ENCODE measurements around the gene SDHC. TPM values are rescaled to one million over a fixed set of nuclear protein-coding genes. Genes with fewer than 3 reads are reported as not detected.
"Not testable (repeated sequence)": the region's sequence is repeated elsewhere in the genome, so short reads cannot be mapped to it uniquely, and the experiment has no call there.

SDHC gene
- total and polyA plus RNA-seq, 5 donors from 2014 or later = 80.9 to 294 (median 236) TPM

- no peak overlapping the region for H3K4me3 ChIP-seq (ENCODE audit: low read depth, low read length)
- no peaks in the 10 kb centered on the region for H3K9me3 Mint-ChIP-seq
- H3K4me3 Mint-ChIP-seq = peak overlapping the region; percentile 92 to 98 (median 92)
- peaks cover 11% of the 10 kb centered on the region for H3K4me1 ChIP-seq (ENCODE audit: control insufficient read depth, insufficient read depth, low read length, poor library complexity, severe bottlenecking)
- H3K9me3 ChIP-seq (ENCODE audit: control insufficient read depth in 2 of 2, low read length in 2 of 2) = no peaks in the 10 kb centered on the region
- H3K36me3 ChIP-seq (ENCODE audit: control insufficient read depth, insufficient read depth, low read length) = no peaks in the 10 kb centered on the region
- H3K27ac ChIP-seq (ENCODE audit: insufficient read depth, low read length, poor library complexity, severe bottlenecking) = no peak overlapping the region
- ATAC-seq (ENCODE audit: low read depth in 2 of 2) (no peak), DNase-seq (no peak)
- H3K27me3 Mint-ChIP-seq = no peaks in the 10 kb centered on the region
- H3K4me1 Mint-ChIP-seq = peaks cover 0 to 45% (median 21%) of the 10 kb centered on the region in 4 donors
- H3K27me3 ChIP-seq (ENCODE audit: control insufficient read depth, insufficient read depth, low read length) = no peaks in the 10 kb centered on the region
- peak overlapping the region in 2 of 3 donors; percentile 99 for H3K27ac Mint-ChIP-seq
- no peaks in the 10 kb centered on the region for H3K36me3 Mint-ChIP-seq
Observed at GRCh38 chr1:161388639-161389038, 74.5 kb downstream of the SDHC start.

- not testable (repeated sequence) for ATAC-seq (ENCODE audit: low read depth in 2 of 2); H3K36me3 ChIP-seq (ENCODE audit: control insufficient read depth, insufficient read depth, low read length); H3K36me3 Mint-ChIP-seq; H3K9me3 Mint-ChIP-seq; H3K27me3 Mint-ChIP-seq; DNase-seq; H3K27me3 ChIP-seq (ENCODE audit: control insufficient read depth, insufficient read depth, low read length); H3K9me3 ChIP-seq (ENCODE audit: control insufficient read depth in 2 of 2, low read length in 2 of 2)
- H3K27ac Mint-ChIP-seq = peak overlapping the region; percentile 84 to 99 (median 99)
- H3K4me1 Mint-ChIP-seq = peaks cover 0 to 45% (median 20%) of the 10 kb centered on the region in 4 donors
- Histone ChIP-seq H3K27ac (ENCODE audit: insufficient read depth, low read length, poor library complexity, severe bottlenecking) (peak overlapping the region; percentile 89), H3K4me3 (ENCODE audit: low read depth, low read length) (peak overlapping the region; percentile 85), H3K4me1 (ENCODE audit: control insufficient read depth, insufficient read depth, low read length, poor library complexity, severe bottlenecking) (peaks cover 11% of the 10 kb centered on the region)
- H3K4me3 Mint-ChIP-seq = peak overlapping the region; percentile 92 to 98 (median 92)
Observed at GRCh38 chr1:161389158-161389557, 75.0 kb downstream of the SDHC start.

GRCh38 chr1:161389691-161390558, 75.7 kb downstream of the SDHC start:
- Mint-ChIP-seq H3K27ac (peak overlapping the region; percentile 97 to 99 (median 99)), H3K4me1 (peaks cover 0 to 45% (median 19%) of the 10 kb centered on the region in 4 donors), H3K27me3 (no peaks in the 10 kb centered on the region), H3K4me3 (peak overlapping the region; percentile 92 to 98 (median 92)), H3K36me3 (no peaks in the 10 kb centered on the region), H3K9me3 (no peaks in the 10 kb centered on the region)
- ATAC-seq (ENCODE audit: low read depth in 2 of 2) (peak; percentile 89 to 90), DNase-seq (peak; percentile 92 to 95 (median 92))
- Histone ChIP-seq H3K27me3 (ENCODE audit: control insufficient read depth, insufficient read depth, low read length) (no peaks in the 10 kb centered on the region), H3K36me3 (ENCODE audit: control insufficient read depth, insufficient read depth, low read length) (no peaks in the 10 kb centered on the region), H3K9me3 (ENCODE audit: control insufficient read depth in 2 of 2, low read length in 2 of 2) (no peaks in the 10 kb centered on the region), H3K27ac (ENCODE audit: insufficient read depth, low read length, poor library complexity, severe bottlenecking) (peak overlapping the region; percentile 89), H3K4me3 (ENCODE audit: low read depth, low read length) (peak overlapping the region; percentile 85), H3K4me1 (ENCODE audit: control insufficient read depth, insufficient read depth, low read length, poor library complexity, severe bottlenecking) (peaks cover 11% of the 10 kb centered on the region)

GRCh38 chr1:161390559-161390858, 76.3 kb downstream of the SDHC start:
- Histone ChIP-seq H3K4me3 (ENCODE audit: low read depth, low read length) (peak overlapping the region; percentile 72), H3K9me3 (ENCODE audit: control insufficient read depth in 2 of 2, low read length in 2 of 2) (no peaks in the 10 kb centered on the region), H3K27me3 (ENCODE audit: control insufficient read depth, insufficient read depth, low read length) (no peaks in the 10 kb centered on the region), H3K4me1 (ENCODE audit: control insufficient read depth, insufficient read depth, low read length, poor library complexity, severe bottlenecking) (peaks cover 11% of the 10 kb centered on the region), H3K36me3 (ENCODE audit: control insufficient read depth, insufficient read depth, low read length) (no peaks in the 10 kb centered on the region), H3K27ac (ENCODE audit: insufficient read depth, low read length, poor library complexity, severe bottlenecking) (peak overlapping the region; percentile 89)
- ATAC-seq (ENCODE audit: low read depth in 2 of 2) = peak; percentile 4 to 12
- Mint-ChIP-seq H3K9me3 (no peaks in the 10 kb centered on the region), H3K4me1 (peaks cover 0 to 45% (median 19%) of the 10 kb centered on the region in 4 donors), H3K36me3 (no peaks in the 10 kb centered on the region), H3K27me3 (no peaks in the 10 kb centered on the region), H3K27ac (peak overlapping the region; percentile 97 to 99 (median 99)), H3K4me3 (peak overlapping the region; percentile 92 to 98 (median 92))
- peak in 1 of 3 donors; percentile 49 for DNase-seq

- ATAC-seq (ENCODE audit: low read depth in 2 of 2); H3K36me3 ChIP-seq (ENCODE audit: control insufficient read depth, insufficient read depth, low read length); DNase-seq; H3K27ac ChIP-seq (ENCODE audit: insufficient read depth, low read length, poor library complexity, severe bottlenecking); H3K9me3 ChIP-seq (ENCODE audit: control insufficient read depth in 2 of 2, low read length in 2 of 2); H3K36me3 Mint-ChIP-seq; H3K9me3 Mint-ChIP-seq; H3K27me3 Mint-ChIP-seq; H3K27me3 ChIP-seq (ENCODE audit: control insufficient read depth, insufficient read depth, low read length): not testable (repeated sequence)
- peak overlapping the region; percentile 30 to 98 (median 74) for H3K4me3 Mint-ChIP-seq
- peaks cover 0 to 44% (median 17%) of the 10 kb centered on the region in 4 donors for H3K4me1 Mint-ChIP-seq
- peaks cover 11% of the 10 kb centered on the region for H3K4me1 ChIP-seq (ENCODE audit: control insufficient read depth, insufficient read depth, low read length, poor library complexity, severe bottlenecking)
- H3K27ac Mint-ChIP-seq = peak overlapping the region in 2 of 3 donors; percentile 99
- peak overlapping the region; percentile 72 for H3K4me3 ChIP-seq (ENCODE audit: low read depth, low read length)
Observed at GRCh38 chr1:161391136-161391535, 77.0 kb downstream of the SDHC start.

GRCh38 chr1:161391611-161392010, 77.4 kb downstream of the SDHC start:
- DNase-seq = no peak
- ATAC-seq (ENCODE audit: low read depth in 2 of 2) = no peak
- no peaks in the 10 kb centered on the region for H3K36me3 ChIP-seq (ENCODE audit: control insufficient read depth, insufficient read depth, low read length)
- Mint-ChIP-seq H3K27me3 (no peaks in the 10 kb centered on the region), H3K4me3 (peak overlapping the region in 1 of 4 donors; percentile 44), H3K9me3 (no peaks in the 10 kb centered on the region), H3K4me1 (peaks cover 0 to 40% (median 12%) of the 10 kb centered on the region in 4 donors), H3K27ac (peak overlapping the region in 1 of 3 donors; percentile 99), H3K36me3 (no peaks in the 10 kb centered on the region)
- H3K4me3 ChIP-seq (ENCODE audit: low read depth, low read length) = no peak overlapping the region
- H3K9me3 ChIP-seq (ENCODE audit: control insufficient read depth in 2 of 2, low read length in 2 of 2) = no peaks in the 10 kb centered on the region
- H3K27ac ChIP-seq (ENCODE audit: insufficient read depth, low read length, poor library complexity, severe bottlenecking) = no peak overlapping the region
- H3K27me3 ChIP-seq (ENCODE audit: control insufficient read depth, insufficient read depth, low read length) = no peaks in the 10 kb centered on the region
- H3K4me1 ChIP-seq (ENCODE audit: control insufficient read depth, insufficient read depth, low read length, poor library complexity, severe bottlenecking) = peaks cover 11% of the 10 kb centered on the region

GRCh38 chr1:161393151-161393550, 79.0 kb downstream of the SDHC start:
- H3K36me3 Mint-ChIP-seq = no peaks in the 10 kb centered on the region
- no peak overlapping the region for H3K27ac Mint-ChIP-seq
- H3K4me1 ChIP-seq (ENCODE audit: control insufficient read depth, insufficient read depth, low read length, poor library complexity, severe bottlenecking) = peaks cover 11% of the 10 kb centered on the region
- no peaks in the 10 kb centered on the region for H3K36me3 ChIP-seq (ENCODE audit: control insufficient read depth, insufficient read depth, low read length)
- H3K9me3 ChIP-seq (ENCODE audit: control insufficient read depth in 2 of 2, low read length in 2 of 2) = no peaks in the 10 kb centered on the region
- no peaks in the 10 kb centered on the region for H3K27me3 ChIP-seq (ENCODE audit: control insufficient read depth, insufficient read depth, low read length)
- no peaks in the 10 kb centered on the region for H3K9me3 Mint-ChIP-seq
- H3K4me3 Mint-ChIP-seq = peak overlapping the region in 2 of 4 donors; percentile 64 to 66
- H3K27me3 Mint-ChIP-seq = no peaks in the 10 kb centered on the region
- H3K27ac ChIP-seq (ENCODE audit: insufficient read depth, low read length, poor library complexity, severe bottlenecking) = no peak overlapping the region
- no peak for DNase-seq
- H3K4me1 Mint-ChIP-seq = peaks cover 0 to 28% (median 7%) of the 10 kb centered on the region in 4 donors
- no peak for ATAC-seq (ENCODE audit: low read depth in 2 of 2)
- no peak overlapping the region for H3K4me3 ChIP-seq (ENCODE audit: low read depth, low read length)

Measured in CD4-positive, CD25-positive, alpha-beta regulatory T cell (primary cell).